SK-N-SH (cell line): Measurements from ENCODE around the gene GUCD1. TPM values are rescaled to one million over a fixed set of nuclear protein-coding genes. Genes with fewer than 3 reads are reported as not detected.

ENCODE experiments used
- CTCF ChIA-PET: fragments of 300-600, 350-600 bp; formaldehyde crosslinking; extraction: SDS; loops from one replicate; lab custom pipeline; 2021; lab: Yijun Ruan, JAX
- POLR2A ChIA-PET: fragments of 350-600 bp; sonication (Branson Sonifier 250); formaldehyde crosslinking; extraction: SDS; loops from one replicate; lab custom pipeline; 2020; ENCODE audit warnings: antibody characterized with exemption, inconsistent platforms; lab: Yijun Ruan, JAX
- DNase-seq: peaks from one replicate; pipeline ENCODE4 v3.0.0; 2012
- H2AFZ ChIP-seq: fragments of 200-600 bp; sonication (generic); 2 replicates; pipeline ENCODE4 v1.8.1; 2016; ENCODE audit warnings: antibody characterized with exemption, mild to moderate bottlenecking, low read depth
- H3F3A ChIP-seq: fragments of 200-600 bp; sonication (generic); replicated peaks from 2 replicates; pipeline ENCODE3; 2016; ENCODE audit warnings: antibody characterized with exemption, mild to moderate bottlenecking; ENCODE audit not compliant: insufficient read depth
- H3K27ac ChIP-seq, 2 experiments: fragments of 200-500 bp in 1 of 2; fragments of 200-600 bp in 1 of 2; sonication (Bioruptor generic) in 1 of 2; sonication (generic), shearing (Covaris generic) in 1 of 2; 2 replicates each; pipeline versions ENCODE4 v1.5.1 to v1.6.1; 2014 to 2016; ENCODE audit warnings: low read depth in 2 of 2, inconsistent platforms in 1 of 2, low read length in 1 of 2, mild to moderate bottlenecking in 1 of 2, mixed read lengths in 1 of 2
- H3K27me3 ChIP-seq: fragments of 200-600 bp; sonication (generic), shearing (Covaris generic); 2 replicates; pipeline ENCODE4 v1.6.1; 2016; ENCODE audit warnings: mixed run types; ENCODE audit not compliant: insufficient read depth
- H3K36me3 ChIP-seq, 2 experiments: fragments of 200-500 bp in 1 of 2; fragments of 200-600 bp in 1 of 2; sonication (Bioruptor generic) in 1 of 2; sonication (generic) in 1 of 2; replicated peaks in 1 of 2; 2 replicates each; pipeline versions ENCODE3 to v1.5.1; 2014 to 2016; ENCODE audit warnings: low read length in 1 of 2, mild to moderate bottlenecking in 1 of 2; ENCODE audit not compliant: insufficient read depth in 2 of 2, control insufficient read depth in 1 of 2
- H3K4me1 ChIP-seq, 2 experiments: fragments of 200-500 bp in 1 of 2; fragments of 200-600 bp in 1 of 2; sonication (Bioruptor generic) in 1 of 2; sonication (generic), shearing (Covaris generic) in 1 of 2; 2 replicates each; pipeline versions ENCODE4 v1.5.1 to v1.6.1; 2014 to 2016; ENCODE audit warnings: low read depth in 1 of 2, low read length in 1 of 2, mixed run types in 1 of 2; ENCODE audit not compliant: insufficient read depth in 2 of 2, control insufficient read depth in 1 of 2
- H3K4me2 ChIP-seq: fragments of 200-600 bp; sonication (generic), shearing (Covaris generic); 2 replicates; pipeline ENCODE4 v1.6.1; 2017; ENCODE audit warnings: mixed run types
- H3K4me3 ChIP-seq, 2 experiments: fragments of 200-500 bp in 1 of 2; fragments of 200-600 bp in 1 of 2; sonication (Bioruptor generic) in 1 of 2; sonication (generic), shearing (Covaris generic) in 1 of 2; 2 replicates each; pipeline versions ENCODE4 v1.5.1 to v1.8.1; 2014 to 2016; ENCODE audit warnings: low read depth in 2 of 2, inconsistent platforms in 1 of 2, low read length in 1 of 2, mild to moderate bottlenecking in 1 of 2, mixed read lengths in 1 of 2, moderate library complexity in 1 of 2
- H3K79me2 ChIP-seq: fragments of 200-600 bp; sonication (generic); 2 replicates; pipeline ENCODE4 v1.8.1; 2017; ENCODE audit warnings: mild to moderate bottlenecking; ENCODE audit not compliant: insufficient read depth
- H3K9ac ChIP-seq: fragments of 200-600 bp; sonication (generic); 2 replicates; pipeline ENCODE4 v1.6.1; 2017; ENCODE audit warnings: mixed run types
- H3K9me2 ChIP-seq: fragments of 200-600 bp; sonication (generic); 2 replicates; pipeline ENCODE4 v1.6.1; 2017; ENCODE audit warnings: mixed run types
- H3K9me3 ChIP-seq: fragments of 200-600 bp; sonication (generic); 2 replicates; pipeline ENCODE4 v1.6.1; 2017; ENCODE audit warnings: mixed run types, mild to moderate bottlenecking, moderate library complexity
- H4K20me1 ChIP-seq: fragments of 200-600 bp; sonication (generic); 2 replicates; pipeline ENCODE4 v1.6.1; 2017; ENCODE audit warnings: mild to moderate bottlenecking, mixed run types; ENCODE audit not compliant: insufficient read depth
- CHD2 ChIP-seq: fragments of 150-350 bp; IDR thresholded peaks from 2 replicates; pipeline ENCODE4 v1.6.1; 2018; ENCODE audit warnings: low read length; ENCODE audit not compliant: partially characterized antibody
- ELF1 ChIP-seq: IDR thresholded peaks from 2 replicates; pipeline ENCODE4 v1.4.0; 2012
- EZH2phosphoT487 ChIP-seq: fragments of 200-600 bp; sonication (generic); IDR thresholded peaks from 2 replicates; pipeline ENCODE4 v1.6.1; 2017; ENCODE audit warnings: low read depth, mixed run types, mild to moderate bottlenecking, antibody characterized with exemption, moderate library complexity, borderline replicate concordance
- FOSL2 ChIP-seq: IDR thresholded peaks from 2 replicates; pipeline ENCODE4 v1.4.0; 2012; ENCODE audit warnings: low read depth, mild to moderate bottlenecking, moderate library complexity, borderline replicate concordance
- FOXM1 ChIP-seq: IDR thresholded peaks from 2 replicates; pipeline ENCODE4 v1.4.0; 2012; ENCODE audit warnings: low read depth, mild to moderate bottlenecking
- GABPA ChIP-seq: IDR thresholded peaks from 2 replicates; pipeline ENCODE4 v1.4.0; 2012; ENCODE audit warnings: low read depth, mild to moderate bottlenecking
- GATA2 ChIP-seq: sonication (generic); formaldehyde crosslinking; IDR thresholded peaks from 2 replicates; pipeline ENCODE4 v1.5.0; 2020; ENCODE audit warnings: mild to moderate bottlenecking, missing genetic modification reagents
- JUND ChIP-seq: IDR thresholded peaks from 2 replicates; pipeline ENCODE4 v1.4.0; 2012
- MXI1 ChIP-seq: IDR thresholded peaks from 2 replicates; pipeline ENCODE4 v1.6.1; 2012; ENCODE audit warnings: mild to moderate bottlenecking, low read depth, low read length, improper control_type of control experiment
- NRF1 ChIP-seq: IDR thresholded peaks from 2 replicates; pipeline ENCODE4 v1.6.1; 2012; ENCODE audit warnings: low read depth, mild to moderate bottlenecking, low read length
- RAD21 ChIP-seq: IDR thresholded peaks from 2 replicates; pipeline ENCODE4 v1.6.1; 2012; ENCODE audit warnings: mild to moderate bottlenecking, low read length
- RCOR1 ChIP-seq: fragments of 150-350 bp; IDR thresholded peaks from 2 replicates; pipeline ENCODE4 v1.6.1; 2017; ENCODE audit warnings: antibody characterized with exemption, low read length
- SIN3A ChIP-seq: IDR thresholded peaks from 2 replicates; pipeline ENCODE4 v1.6.1; 2012; ENCODE audit warnings: low read depth, mild to moderate bottlenecking, low read length, moderate library complexity, borderline replicate concordance
- SMC3 ChIP-seq: IDR thresholded peaks from 2 replicates; pipeline ENCODE4 v1.6.1; 2012; ENCODE audit warnings: low read depth, low read length, improper control_type of control experiment
- TAF1 ChIP-seq: IDR thresholded peaks from 2 replicates; pipeline ENCODE4 v1.6.1; 2012; ENCODE audit warnings: low read depth, mild to moderate bottlenecking, low read length, moderate library complexity, borderline replicate concordance
- TCF12 ChIP-seq: IDR thresholded peaks from 2 replicates; pipeline ENCODE4 v1.4.0; 2012
- TEAD4 ChIP-seq: IDR thresholded peaks from 2 replicates; pipeline ENCODE4 v1.4.0; 2012; ENCODE audit warnings: mild to moderate bottlenecking, borderline replicate concordance; ENCODE audit not compliant: insufficient read depth
- YY1 ChIP-seq: IDR thresholded peaks from 2 replicates; pipeline ENCODE4 v1.4.0; 2012; ENCODE audit warnings: low read depth, mild to moderate bottlenecking
- WGBS: methylation state at CpG from one replicate; pipeline ENCODE4 v1.1.6; 2017; ENCODE audit warnings: low lambda C conversion rate; 5-methylcytosine and 5-hydroxymethylcytosine counted together
- polyA plus RNA-seq, 3 experiments: library from polyadenylated mRNA; depleted of rRNA; stranded (reverse); fragments of >200 nt; gene quantifications; 2 replicates each; pipeline ENCODE4 v1.2.3, GENCODE V29; 2012
- TF ChIP-seq, protein P1 (sequence below): IDR thresholded peaks from 2 replicates; pipeline ENCODE4; 2012
- TF ChIP-seq, protein P2 (sequence below): IDR thresholded peaks from 2 replicates; pipeline ENCODE4 v1.6.1; 2012; ENCODE audit warnings: mild to moderate bottlenecking, low read depth, low read length, moderate library complexity
- TF ChIP-seq, protein P3 (sequence below): fragments of 150-350 bp; IDR thresholded peaks from 2 replicates; pipeline ENCODE4 v1.6.1; 2016; ENCODE audit warnings: mild to moderate bottlenecking, low read depth, low read length

Gene GUCD1
- polyA plus RNA-seq, 1 of the 3 experiments (the other 2 are of a cell fraction), result 71.0 TPM

DNA sequence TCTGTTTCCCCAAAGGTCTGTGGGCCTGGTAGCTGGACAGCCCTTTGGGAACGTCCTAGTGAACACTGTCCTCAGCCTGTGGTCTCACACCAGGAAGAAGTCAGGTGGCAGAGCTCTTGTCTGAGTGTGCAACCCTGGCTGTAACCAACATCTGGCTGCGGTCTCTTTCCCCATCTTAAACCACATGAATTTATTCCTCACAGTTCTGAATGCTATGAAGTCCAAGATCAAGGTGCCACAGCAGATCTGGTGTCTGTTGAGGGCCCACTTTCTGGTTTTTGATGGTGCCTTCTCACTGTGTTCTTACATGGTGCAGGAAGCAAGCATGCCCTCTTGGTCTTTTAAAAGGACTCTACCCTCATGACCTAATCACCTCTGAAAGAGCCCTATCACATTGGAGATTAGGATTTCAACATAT, 57.1 kb downstream of the GUCD1 start:
- Histone ChIP-seq H3K9me3 (no peaks in the 10 kb centered on the region), H3F3A (no peaks in the 10 kb centered on the region), H3K4me2 (no peak overlapping the region), H2AFZ (no peak overlapping the region), H3K4me3 (no peak overlapping the region), H3K9me2 (no peaks in the 10 kb centered on the region), H3K36me3 (no peaks in the 10 kb centered on the region), H3K4me1 (peaks cover 0 to 30% of the 10 kb centered on the region in 2 experiments; a peak in 1 of 4 replicates), H3K27me3 (no peaks in the 10 kb centered on the region), H3K9ac (no peak overlapping the region), H4K20me1 (no peaks in the 10 kb centered on the region), H3K27ac (no peak overlapping the region), H3K79me2 (no peaks in the 10 kb centered on the region)
- DNase-seq, result no peak
- WGBS, result 77% methylated on average over 2 of the region's 2 CpGs
- ChIA-PET CTCF (interaction anchor here (1.0 to 1.2 kb wide), 2 partner anchors 14 to 27 kb away, joined by 3 read pairs; no protein-coding TSS in a partner anchor), POLR2A (no interaction called here)
- TF ChIP-seq RCOR1 (no peak), MXI1 (no peak), TAF1 (no peak), FOXM1 (no peak), ELF1 (no peak), FOSL2 (no peak), EZH2phosphoT487 (no peak), JUND (no peak), TEAD4 (no peak), NRF1 (no peak), GABPA (no peak), SMC3 (no peak)
- TF ChIP-seq, protein P1, sequence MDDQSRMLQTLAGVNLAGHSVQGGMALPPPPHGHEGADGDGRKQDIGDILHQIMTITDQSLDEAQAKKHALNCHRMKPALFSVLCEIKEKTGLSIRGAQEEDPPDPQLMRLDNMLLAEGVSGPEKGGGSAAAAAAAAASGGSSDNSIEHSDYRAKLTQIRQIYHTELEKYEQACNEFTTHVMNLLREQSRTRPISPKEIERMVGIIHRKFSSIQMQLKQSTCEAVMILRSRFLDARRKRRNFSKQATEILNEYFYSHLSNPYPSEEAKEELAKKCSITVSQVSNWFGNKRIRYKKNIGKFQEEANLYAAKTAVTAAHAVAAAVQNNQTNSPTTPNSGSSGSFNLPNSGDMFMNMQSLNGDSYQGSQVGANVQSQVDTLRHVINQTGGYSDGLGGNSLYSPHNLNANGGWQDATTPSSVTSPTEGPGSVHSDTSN, result no peak
- TF ChIP-seq, protein P2, sequence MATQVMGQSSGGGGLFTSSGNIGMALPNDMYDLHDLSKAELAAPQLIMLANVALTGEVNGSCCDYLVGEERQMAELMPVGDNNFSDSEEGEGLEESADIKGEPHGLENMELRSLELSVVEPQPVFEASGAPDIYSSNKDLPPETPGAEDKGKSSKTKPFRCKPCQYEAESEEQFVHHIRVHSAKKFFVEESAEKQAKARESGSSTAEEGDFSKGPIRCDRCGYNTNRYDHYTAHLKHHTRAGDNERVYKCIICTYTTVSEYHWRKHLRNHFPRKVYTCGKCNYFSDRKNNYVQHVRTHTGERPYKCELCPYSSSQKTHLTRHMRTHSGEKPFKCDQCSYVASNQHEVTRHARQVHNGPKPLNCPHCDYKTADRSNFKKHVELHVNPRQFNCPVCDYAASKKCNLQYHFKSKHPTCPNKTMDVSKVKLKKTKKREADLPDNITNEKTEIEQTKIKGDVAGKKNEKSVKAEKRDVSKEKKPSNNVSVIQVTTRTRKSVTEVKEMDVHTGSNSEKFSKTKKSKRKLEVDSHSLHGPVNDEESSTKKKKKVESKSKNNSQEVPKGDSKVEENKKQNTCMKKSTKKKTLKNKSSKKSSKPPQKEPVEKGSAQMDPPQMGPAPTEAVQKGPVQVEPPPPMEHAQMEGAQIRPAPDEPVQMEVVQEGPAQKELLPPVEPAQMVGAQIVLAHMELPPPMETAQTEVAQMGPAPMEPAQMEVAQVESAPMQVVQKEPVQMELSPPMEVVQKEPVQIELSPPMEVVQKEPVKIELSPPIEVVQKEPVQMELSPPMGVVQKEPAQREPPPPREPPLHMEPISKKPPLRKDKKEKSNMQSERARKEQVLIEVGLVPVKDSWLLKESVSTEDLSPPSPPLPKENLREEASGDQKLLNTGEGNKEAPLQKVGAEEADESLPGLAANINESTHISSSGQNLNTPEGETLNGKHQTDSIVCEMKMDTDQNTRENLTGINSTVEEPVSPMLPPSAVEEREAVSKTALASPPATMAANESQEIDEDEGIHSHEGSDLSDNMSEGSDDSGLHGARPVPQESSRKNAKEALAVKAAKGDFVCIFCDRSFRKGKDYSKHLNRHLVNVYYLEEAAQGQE, result no peak

DNA sequence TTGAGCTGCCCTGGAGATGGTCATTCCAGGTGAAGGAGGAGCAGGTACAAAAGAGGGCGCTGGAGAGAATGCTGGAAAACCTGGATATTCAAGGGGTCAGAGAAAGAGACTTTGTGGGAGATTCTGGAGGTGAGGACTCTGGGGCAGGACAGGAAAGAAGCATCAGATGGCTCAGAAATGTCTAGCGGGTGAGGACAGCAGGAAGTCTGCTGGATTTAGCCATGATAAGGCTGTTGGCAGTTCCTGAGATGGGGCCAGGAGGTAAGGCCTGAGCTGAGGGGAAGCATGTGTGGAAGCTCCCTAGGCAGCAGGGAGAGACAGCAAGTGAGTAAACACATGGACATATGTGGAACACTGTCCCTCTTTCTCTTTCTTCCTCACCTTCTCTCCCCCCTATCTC, 58.3 kb downstream of the GUCD1 start:
- no peaks in the 10 kb centered on the region for H3K9me2 ChIP-seq
- 82% methylated on average over 2 of the region's 2 CpGs for WGBS
- H3K4me3 ChIP-seq, result no peak overlapping the region
- POLR2A ChIA-PET, result no interaction called here
- H4K20me1 ChIP-seq, result no peaks in the 10 kb centered on the region
- CTCF ChIA-PET, result interaction anchor here (0.9 to 1.8 kb wide), 4 partner anchors 13 to 174 kb away, joined by 3 to 9 read pairs (median 4); no protein-coding TSS in a partner anchor
- H3K79me2 ChIP-seq, result no peaks in the 10 kb centered on the region
- no peaks in the 10 kb centered on the region for H3F3A ChIP-seq
- H3K9ac ChIP-seq, result no peak overlapping the region
- H2AFZ ChIP-seq, result no peak overlapping the region
- peaks cover 0 to 27% of the 10 kb centered on the region in 2 experiments; a peak in 1 of 4 replicates for H3K4me1 ChIP-seq
- H3K4me2 ChIP-seq, result no peak overlapping the region
- 0 out of 4 replicates have a peak overlapping the region, but pooled peaks of 1 of the 2 experiments have one; percentile 3 for H3K27ac ChIP-seq
- no peaks in the 10 kb centered on the region for H3K9me3 ChIP-seq
- DNase-seq, result peak; percentile 54
- H3K27me3 ChIP-seq, result no peaks in the 10 kb centered on the region
- H3K36me3 ChIP-seq, result no peaks in the 10 kb centered on the region
- TF ChIP-seq SMC3, result no peak
- no peak for TF ChIP-seq TCF12
- TF ChIP-seq NRF1, result no peak
- TF ChIP-seq, protein P3, sequence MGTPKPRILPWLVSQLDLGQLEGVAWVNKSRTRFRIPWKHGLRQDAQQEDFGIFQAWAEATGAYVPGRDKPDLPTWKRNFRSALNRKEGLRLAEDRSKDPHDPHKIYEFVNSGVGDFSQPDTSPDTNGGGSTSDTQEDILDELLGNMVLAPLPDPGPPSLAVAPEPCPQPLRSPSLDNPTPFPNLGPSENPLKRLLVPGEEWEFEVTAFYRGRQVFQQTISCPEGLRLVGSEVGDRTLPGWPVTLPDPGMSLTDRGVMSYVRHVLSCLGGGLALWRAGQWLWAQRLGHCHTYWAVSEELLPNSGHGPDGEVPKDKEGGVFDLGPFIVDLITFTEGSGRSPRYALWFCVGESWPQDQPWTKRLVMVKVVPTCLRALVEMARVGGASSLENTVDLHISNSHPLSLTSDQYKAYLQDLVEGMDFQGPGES, result no peak
- no peak for TF ChIP-seq YY1
- no peak for TF ChIP-seq SIN3A
- no peak for TF ChIP-seq GATA2 (CRISPR knock-in tag)
- no peak for TF ChIP-seq FOXM1
- TF ChIP-seq CHD2, result no peak
- no peak for TF ChIP-seq RAD21
- TF ChIP-seq, protein P1, result no peak
